Measurements from ENCODE around the gene AGPAT2.

DNA sequence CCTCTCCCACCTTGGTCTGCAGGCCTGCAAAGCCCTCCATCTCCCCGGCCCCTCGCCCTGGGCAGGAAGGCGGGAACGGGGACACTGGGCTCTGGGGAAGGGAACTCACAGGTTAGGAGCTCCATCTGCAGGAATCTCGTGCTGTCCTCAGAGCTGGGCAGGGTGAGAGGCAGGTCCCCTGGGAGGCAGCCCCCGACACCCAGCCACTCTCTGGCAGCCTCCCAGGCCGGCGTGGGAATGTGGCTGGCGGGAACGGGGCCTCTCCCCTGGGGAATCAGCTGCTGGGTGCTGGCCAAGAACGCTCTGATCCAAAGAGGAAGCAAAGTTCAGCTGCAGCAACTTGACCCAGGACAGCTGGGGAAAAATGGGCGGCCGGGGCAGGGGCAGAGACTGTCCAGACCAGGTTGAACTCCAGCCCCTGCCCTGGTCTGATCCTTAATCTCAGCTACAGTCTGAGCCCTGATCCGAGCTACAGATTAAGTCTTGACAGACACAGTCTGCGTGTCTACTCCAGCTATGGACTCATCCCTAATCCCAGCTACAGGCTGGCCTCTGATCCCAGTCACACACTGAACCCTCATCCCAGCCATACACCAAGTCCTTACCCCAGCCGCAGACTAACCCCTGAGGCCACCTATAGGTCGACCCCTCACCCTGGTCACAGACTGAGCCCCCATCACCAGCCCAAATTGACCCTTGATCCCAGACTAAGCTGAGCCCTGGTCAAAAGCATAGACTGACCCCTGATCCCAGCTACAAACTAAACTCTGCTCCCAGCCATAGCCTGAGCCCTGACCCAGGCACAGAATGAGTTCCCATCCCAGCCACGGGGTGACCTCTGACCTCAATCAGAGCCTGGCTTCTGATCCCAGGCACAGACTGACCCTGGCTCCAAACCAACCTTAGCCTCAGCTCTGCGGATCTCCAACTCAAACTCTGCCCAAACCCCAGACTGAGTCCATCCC is 61.9 kb downstream of the AGPAT2 start:
- TF ChIP-seq GATA2 (IDR thresholded peaks at IDR 0.05; ENCODE audit: low read depth, low read length) = no peak
- no peak for TF ChIP-seq GATA3 (IDR thresholded peaks at IDR 0.05; ENCODE audit: low read depth, low read length)

All from SH-SY5Y (cell line).